Measurements from ENCODE around the gene POFUT1. TPM values are rescaled to one million over a fixed set of nuclear protein-coding genes. Genes with fewer than 3 reads are reported as not detected.
"Not testable (repeated sequence)": the region's sequence is repeated elsewhere in the genome, so short reads cannot be mapped to it uniquely, and the experiment has no call there.

The POFUT1 gene
- polyA plus RNA-seq, 4 donors: 44.3 to 50.1 (median 44.7) TPM

- DNase-seq (ENCODE audit: low read depth in 4 of 4, low spot score in 2 of 4): no peak
Observed at GRCh38 chr20:32188376-32189122, 19.1 kb upstream of the POFUT1 start.

- DNase-seq (ENCODE audit: low read depth in 4 of 4, low spot score in 2 of 4): no peak
Observed at GRCh38 chr20:32189123-32189410, 18.6 kb upstream of the POFUT1 start.

GRCh38 chr20:32189691-32190615 is 17.7 kb upstream of the POFUT1 start:
- DNase-seq (ENCODE audit: low read depth in 4 of 4, low spot score in 2 of 4): peak in 1 of 4 donors; percentile 51

- DNase-seq (ENCODE audit: low read depth in 4 of 4, low spot score in 2 of 4): no peak
Observed at GRCh38 chr20:32190616-32191415, 16.9 kb upstream of the POFUT1 start.

- DNase-seq (ENCODE audit: low read depth in 4 of 4, low spot score in 2 of 4): no peak
Observed at GRCh38 chr20:32191422-32191821, 16.3 kb upstream of the POFUT1 start.

- no peak for DNase-seq (ENCODE audit: low read depth in 4 of 4, low spot score in 2 of 4)
Observed at GRCh38 chr20:32191873-32192272, 15.8 kb upstream of the POFUT1 start.

GRCh38 chr20:32192698-32193097 is 15.0 kb upstream of the POFUT1 start:
- DNase-seq (ENCODE audit: low read depth in 4 of 4, low spot score in 2 of 4): no peak

- not testable (repeated sequence) for DNase-seq (ENCODE audit: low read depth in 4 of 4, low spot score in 2 of 4)
Observed at GRCh38 chr20:32193336-32193735, 14.3 kb upstream of the POFUT1 start.

- no peak for DNase-seq (ENCODE audit: low read depth in 4 of 4, low spot score in 2 of 4)
Observed at GRCh38 chr20:32193996-32194395, 13.7 kb upstream of the POFUT1 start.

- DNase-seq (ENCODE audit: low read depth in 4 of 4, low spot score in 2 of 4): no peak
Observed at GRCh38 chr20:32195581-32195980, 12.1 kb upstream of the POFUT1 start.

- not testable (repeated sequence) for DNase-seq (ENCODE audit: low read depth in 4 of 4, low spot score in 2 of 4)
Observed at GRCh38 chr20:32196613-32197012, 11.1 kb upstream of the POFUT1 start.

GRCh38 chr20:32197136-32197535 is 10.5 kb upstream of the POFUT1 start:
- not testable (repeated sequence) for DNase-seq (ENCODE audit: low read depth in 4 of 4, low spot score in 2 of 4)

GRCh38 chr20:32199006-32199405 is 8.7 kb upstream of the POFUT1 start:
- no peak for DNase-seq (ENCODE audit: low read depth in 4 of 4, low spot score in 2 of 4)

- no peak for DNase-seq (ENCODE audit: low read depth in 4 of 4, low spot score in 2 of 4)
Observed at GRCh38 chr20:32201296-32201976, 6.2 kb upstream of the POFUT1 start.

- no peak for DNase-seq (ENCODE audit: low read depth in 4 of 4, low spot score in 2 of 4)
Observed at GRCh38 chr20:32201977-32202363, 5.7 kb upstream of the POFUT1 start.

- DNase-seq (ENCODE audit: low read depth in 4 of 4, low spot score in 2 of 4): no peak
Observed at GRCh38 chr20:32203356-32204204, 4.1 kb upstream of the POFUT1 start.

GRCh38 chr20:32204205-32205109 is 3.2 kb upstream of the POFUT1 start:
- no peak for DNase-seq (ENCODE audit: low read depth in 4 of 4, low spot score in 2 of 4)

- no peak for DNase-seq (ENCODE audit: low read depth in 4 of 4, low spot score in 2 of 4)
Observed at GRCh38 chr20:32205110-32205842, 2.4 kb upstream of the POFUT1 start.

All from left renal cortex interstitium (tissue), 4 donors.